Smooth muscle cell (in vitro differentiated cells): Measurements from ENCODE around the gene PRIMA1. TPM values are rescaled to one million over a fixed set of nuclear protein-coding genes. Genes with fewer than 3 reads are reported as not detected.

Experiments used
- DNase-seq: peaks from one replicate; lab custom pipeline; 2025; ENCODE audit not compliant: unreplicated experiment; lab: John Stamatoyannopoulos, UW
- H2AFZ ChIP-seq: fragments of 200-600 bp; sonication (generic); 2 replicates; pipeline ENCODE4 v1.6.0; 2016; ENCODE audit warnings: antibody characterized with exemption, low read depth, mild to moderate bottlenecking
- H3F3A ChIP-seq: fragments of 200-600 bp; sonication (generic); 2 replicates; pipeline ENCODE4 v1.6.0; 2017; ENCODE audit warnings: antibody characterized with exemption, low read depth
- H3K27ac ChIP-seq: fragments of 200-600 bp; sonication (generic); 2 replicates; pipeline ENCODE4 v1.5.1; 2016; ENCODE audit warnings: low read depth, mild to moderate bottlenecking
- H3K27me3 ChIP-seq: fragments of 200-600 bp; sonication (generic); 2 replicates; pipeline ENCODE4 v1.6.1; 2016; ENCODE audit warnings: low read depth, mild to moderate bottlenecking
- H3K36me3 ChIP-seq: fragments of 200-600 bp; sonication (generic); 2 replicates; pipeline ENCODE4 v1.5.1; 2016; ENCODE audit warnings: low read depth
- H3K4me1 ChIP-seq: fragments of 200-600 bp; sonication (generic); 2 replicates; pipeline ENCODE4 v1.5.1; 2016; ENCODE audit warnings: low read depth
- H3K4me2 ChIP-seq: fragments of 200-600 bp; sonication (generic); 2 replicates; pipeline ENCODE4 v1.6.0; 2016; ENCODE audit warnings: mild to moderate bottlenecking
- H3K4me3 ChIP-seq: fragments of 200-600 bp; sonication (generic); 2 replicates; pipeline ENCODE4 v1.5.1; 2016; ENCODE audit warnings: mild to moderate bottlenecking
- H3K79me2 ChIP-seq: fragments of 200-600 bp; sonication (generic); 2 replicates; pipeline ENCODE4 v1.6.0; 2016; ENCODE audit warnings: low read depth, mild to moderate bottlenecking
- H3K9ac ChIP-seq: fragments of 200-600 bp; sonication (generic); 2 replicates; pipeline ENCODE4 v1.6.0; 2016; ENCODE audit warnings: low read depth
- H3K9me3 ChIP-seq: fragments of 200-600 bp; sonication (generic); replicated peaks from 2 replicates; pipeline ENCODE4 v1.5.1; 2016; ENCODE audit warnings: low read depth
- H4K20me1 ChIP-seq: fragments of 200-600 bp; sonication (generic); 2 replicates; pipeline ENCODE4 v1.6.0; 2016; ENCODE audit warnings: low read depth
- CTCF ChIP-seq: fragments of 200-600 bp; sonication (generic); IDR thresholded peaks from 2 replicates; pipeline ENCODE4 v1.5.1; 2017; ENCODE audit warnings: borderline replicate concordance, mild to moderate bottlenecking, antibody characterized with exemption; ENCODE audit not compliant: insufficient read depth, poor library complexity, severe bottlenecking
- WGBS: methylation state at CpG from one replicate; pipeline ENCODE4 v1.1.7; 2016; ENCODE audit warnings: low lambda C conversion rate; 5-methylcytosine and 5-hydroxymethylcytosine counted together
- polyA plus RNA-seq: library from polyadenylated mRNA; unstranded; fragments of >200 nt; fragmentation: Nextera tagmentation; extraction: Ambion mirVana; gene quantifications from 2 replicates; pipeline ENCODE4 v1.2.1, GENCODE V29; 2016
- total RNA-seq: library from RNA; depleted of rRNA; stranded (reverse); fragments of >200 nt; gene quantifications from 2 replicates; pipeline ENCODE4 v1.2.3, GENCODE V29; 2014

PRIMA1 gene
- total and polyA plus RNA-seq, 2 experiments from 2014 or later = not detected

DNA sequence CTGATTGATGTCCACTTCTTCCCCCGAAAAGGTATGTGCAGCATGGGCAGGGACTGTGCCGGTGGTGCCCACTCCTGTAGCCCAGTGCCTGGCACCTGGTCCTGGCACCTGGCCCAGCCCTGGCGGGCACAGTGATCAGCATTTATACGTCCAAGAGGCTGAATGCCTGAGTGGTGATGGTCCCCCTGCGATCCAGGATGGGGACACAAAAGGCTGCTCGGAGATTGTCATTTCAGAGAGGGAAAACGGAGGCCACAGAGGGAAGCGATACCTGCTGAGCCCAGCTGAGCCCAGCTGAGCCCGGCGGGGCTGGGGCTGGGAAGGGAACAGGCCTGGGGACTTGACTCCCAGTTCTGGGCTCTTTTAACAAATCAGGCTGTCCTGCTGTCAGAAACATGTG, 55.8 kb downstream of the PRIMA1 start:
- TF ChIP-seq CTCF = no peak
- no peaks in the 10 kb centered on the region for H3F3A ChIP-seq
- H3K79me2 ChIP-seq = no peaks in the 10 kb centered on the region
- peaks cover 5% of the 10 kb centered on the region for H3K27me3 ChIP-seq
- H3K4me1 ChIP-seq = no peaks in the 10 kb centered on the region
- 92% methylated on average over 10 of the region's 10 CpGs for WGBS
- no peak overlapping the region for H2AFZ ChIP-seq
- H3K4me2 ChIP-seq = no peak overlapping the region
- DNase-seq = no peak
- H3K9me3 ChIP-seq = no peaks in the 10 kb centered on the region
- H4K20me1 ChIP-seq = no peaks in the 10 kb centered on the region
- no peak overlapping the region for H3K27ac ChIP-seq
- no peak overlapping the region for H3K9ac ChIP-seq
- H3K36me3 ChIP-seq = no peaks in the 10 kb centered on the region
- no peak overlapping the region for H3K4me3 ChIP-seq

GRCh38 chr14:93731753-93732152, 56.5 kb downstream of the PRIMA1 start:
- Histone ChIP-seq H3F3A (no peaks in the 10 kb centered on the region), H3K4me1 (no peaks in the 10 kb centered on the region), H3K79me2 (no peaks in the 10 kb centered on the region), H3K9me3 (no peaks in the 10 kb centered on the region), H3K9ac (no peak overlapping the region), H3K27ac (no peak overlapping the region), H4K20me1 (no peaks in the 10 kb centered on the region), H2AFZ (no peak overlapping the region), H3K27me3 (peaks cover 5% of the 10 kb centered on the region), H3K4me2 (no peak overlapping the region), H3K36me3 (no peaks in the 10 kb centered on the region), H3K4me3 (no peak overlapping the region)
- WGBS = 65% methylated on average over 7 of the region's 7 CpGs
- no peak for DNase-seq
- TF ChIP-seq CTCF = no peak

- no peaks in the 10 kb centered on the region for H3K4me1 ChIP-seq
- no peak overlapping the region for H3K27ac ChIP-seq
- DNase-seq = no peak
- no peaks in the 10 kb centered on the region for H3K9me3 ChIP-seq
- TF ChIP-seq CTCF = no peak
- peaks cover 5% of the 10 kb centered on the region for H3K27me3 ChIP-seq
- no peak overlapping the region for H2AFZ ChIP-seq
- H3K9ac ChIP-seq = no peak overlapping the region
- H3F3A ChIP-seq = no peaks in the 10 kb centered on the region
- no peak overlapping the region for H3K4me2 ChIP-seq
- H4K20me1 ChIP-seq = no peaks in the 10 kb centered on the region
- 93% methylated on average over 10 of the region's 10 CpGs for WGBS
- no peaks in the 10 kb centered on the region for H3K36me3 ChIP-seq
- no peak overlapping the region for H3K4me3 ChIP-seq
- H3K79me2 ChIP-seq = no peaks in the 10 kb centered on the region
Measured at GRCh38 chr14:93729993-93730392, 58.3 kb downstream of the PRIMA1 start.

- Histone ChIP-seq H4K20me1 (no peaks in the 10 kb centered on the region), H3K9me3 (no peaks in the 10 kb centered on the region), H3K9ac (no peak overlapping the region), H3K79me2 (no peaks in the 10 kb centered on the region), H3K36me3 (no peaks in the 10 kb centered on the region), H3K4me1 (no peaks in the 10 kb centered on the region), H3K27ac (no peak overlapping the region), H3K4me2 (no peak overlapping the region), H3K4me3 (no peak overlapping the region), H3K27me3 (peaks cover 5% of the 10 kb centered on the region), H3F3A (no peaks in the 10 kb centered on the region), H2AFZ (no peak overlapping the region)
- TF ChIP-seq CTCF = no peak
- 94% methylated on average over 8 of the region's 8 CpGs for WGBS
- DNase-seq = no peak
Measured at GRCh38 chr14:93728651-93729016, 59.7 kb downstream of the PRIMA1 start.
